T follicular helper cell (primary cell): ENCODE measurements around the gene OR51G2.

Source experiments
- DNase-seq: peaks from one replicate; pipeline ENCODE4 v3.0.0-alpha.2; 2020; ENCODE audit warnings: low read depth

Gene OR51G2

DNA sequence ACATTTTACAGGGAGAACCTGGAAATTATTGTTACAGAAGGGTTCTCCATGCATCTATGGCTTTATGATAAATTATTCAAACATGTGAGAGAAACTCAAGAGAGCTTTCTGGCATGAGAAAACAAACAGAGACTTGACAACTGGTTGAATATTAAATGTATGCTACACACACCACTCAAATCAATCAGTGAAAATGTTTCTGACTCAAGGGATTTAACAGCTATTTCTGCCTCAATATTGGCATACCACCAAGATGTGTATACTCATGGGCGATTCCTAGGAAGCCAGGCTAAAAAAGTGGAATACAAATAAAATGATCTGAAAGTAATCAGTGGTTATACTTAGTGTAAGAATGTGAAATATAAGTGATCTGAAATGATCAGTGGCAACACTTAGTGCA is 53.3 kb downstream of the OR51G2 start:
- DNase-seq: no peak

DNA sequence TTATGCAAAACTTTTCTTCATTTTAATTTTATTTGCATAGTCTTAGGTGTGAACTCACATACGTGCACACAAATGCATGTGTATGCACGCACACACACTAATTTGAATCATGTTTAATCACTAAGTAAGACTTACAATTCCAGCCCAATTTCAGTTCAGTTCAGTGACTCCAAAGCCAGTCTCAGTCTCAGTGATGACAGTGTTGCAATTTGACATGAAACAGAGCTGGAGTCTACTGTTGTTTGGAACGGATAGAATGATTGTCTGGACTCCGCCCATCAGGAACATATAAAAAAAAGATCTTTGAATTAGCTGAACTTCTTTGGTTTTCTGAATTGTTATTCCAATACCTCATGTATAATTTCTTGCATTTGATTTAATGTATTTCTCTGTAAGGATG is 55.3 kb downstream of the OR51G2 start:
- no peak for DNase-seq
